ENCODE data around the gene APOA5. TPM values are rescaled to one million over a fixed set of nuclear protein-coding genes. Genes with fewer than 3 reads are reported as not detected.

The APOA5 gene
- total and polyA plus RNA-seq, 2 of the 13 experiments (the other 11 are each of a cell fraction or from before 2014, with no cell fraction given) = 44.0 to 49.1 TPM

GRCh38 chr11:116832350-116833290, 40.9 kb upstream of the APOA5 start (continued):
- TF ChIP-seq TRAFD1 (CRISPR knock-in tag; IDR thresholded peaks at IDR 0.05; ENCODE audit: borderline replicate concordance) (no peak), ZFP36 (IDR thresholded peaks at IDR 0.05; ENCODE audit: borderline replicate concordance, low read depth, low read length, partially characterized antibody) (no peak), ZNF138 (CRISPR knock-in tag; IDR thresholded peaks at IDR 0.05; ENCODE audit: low read depth) (no peak), ZNF792 (CRISPR knock-in tag; IDR thresholded peaks at IDR 0.05) (peak; percentile 94), JDP2 (CRISPR knock-in tag; IDR thresholded peaks at IDR 0.05; ENCODE audit: borderline replicate concordance) (peak; percentile 55; the same call in 1 of the 2 replicates), GATAD2A (CRISPR knock-in tag; IDR thresholded peaks at IDR 0.05) (peak; percentile 99), PRMT3 (CRISPR knock-in tag; IDR thresholded peaks at IDR 0.05; ENCODE audit: borderline replicate concordance, low read depth) (peak; percentile 97), RBFOX2 (IDR thresholded peaks at IDR 0.05; ENCODE audit: low read depth, low read length) (peak; percentile 58), TCF7L2 (IDR thresholded peaks at IDR 0.05; ENCODE audit: low read depth, low read length) (no peak), ZNF878 (CRISPR knock-in tag; IDR thresholded peaks at IDR 0.05) (peak; percentile 92), JARID2 (CRISPR knock-in tag; IDR thresholded peaks at IDR 0.05; ENCODE audit: insufficient replicate concordance) (no peak), ARNT (IDR thresholded peaks at IDR 0.05) (no peak), MLLT10 (CRISPR knock-in tag; IDR thresholded peaks at IDR 0.05) (0 out of 2 replicates have a peak, but pooled peaks have one; percentile 51), ZNF33B (CRISPR knock-in tag; IDR thresholded peaks at IDR 0.05) (no peak), SNRNP70 (IDR thresholded peaks at IDR 0.05; ENCODE audit: low read depth, low read length) (no peak), ZBTB2 (CRISPR knock-in tag; IDR thresholded peaks at IDR 0.05; ENCODE audit: low read depth) (no peak), NR2F2 (IDR thresholded peaks at IDR 0.05; ENCODE audit: borderline replicate concordance, low read depth) (no peak), ZNF788 (CRISPR knock-in tag; IDR thresholded peaks at IDR 0.05; ENCODE audit: borderline replicate concordance) (peak; percentile 93; the same call in 1 of the 2 replicates), AGO1 (IDR thresholded peaks at IDR 0.05; ENCODE audit: low read depth, low read length, poor library complexity, severe bottlenecking) (peak; percentile 91), ZNF451 (CRISPR knock-in tag; IDR thresholded peaks at IDR 0.05) (peak; percentile 78; the same call in 1 of the 2 replicates), ZNF660 (CRISPR knock-in tag; IDR thresholded peaks at IDR 0.05; ENCODE audit: borderline replicate concordance, low read depth) (no peak), STAT6 (CRISPR knock-in tag; IDR thresholded peaks at IDR 0.05; ENCODE audit: borderline replicate concordance) (peak; percentile 95), RXRB (CRISPR knock-in tag; IDR thresholded peaks at IDR 0.05; ENCODE audit: borderline replicate concordance) (peak; percentile 99), REXO4 (CRISPR knock-in tag; IDR thresholded peaks at IDR 0.05; ENCODE audit: borderline replicate concordance) (peak; percentile 18; the same call in 1 of the 2 replicates)

Measured in HepG2 (cell line).